A673 (cell line): ENCODE results near the gene SNX33. TPM values are rescaled to one million over a fixed set of nuclear protein-coding genes. Genes with fewer than 3 reads are reported as not detected.

Experiments used
- Bru-seq: library from RNA; stranded (reverse); fragments of 400-500 nt; gene quantifications from one replicate; lab custom pipeline; 2021; lab: Mats Ljungman, UMichigan
- BruChase-seq, 2 experiments: library from RNA; stranded (reverse); fragments of 400-500 nt; gene quantifications; one replicate each; lab custom pipeline; 2021; lab: Mats Ljungman, UMichigan
- BruUV-seq: library from RNA; stranded (reverse); fragments of 400-500 nt; replicated peaks from 2 replicates; lab custom pipeline; 2021; lab: Mats Ljungman, UMichigan
- CTCF ChIA-PET: fragments of 300-600 bp; sonication (Branson Sonifier 250); formaldehyde crosslinking; loops from one replicate; lab custom pipeline; 2022; ENCODE audit warnings: antibody characterized with exemption; lab: Charles Lee
- POLR2A ChIA-PET: fragments of 300-600 bp; sonication (Branson Sonifier 250); formaldehyde crosslinking; loops from one replicate; lab custom pipeline; 2022; ENCODE audit warnings: antibody characterized with exemption; ENCODE audit not compliant: low non-redundant PET; lab: Charles Lee
- DNase-seq: peaks from one replicate; pipeline ENCODE4 v3.0.0-alpha.2; 2015; ENCODE audit warnings: low spot score
- H3K27ac ChIP-seq: fragments of 200-600 bp; sonication (generic); 2 replicates; pipeline ENCODE4 v1.5.1; 2016; ENCODE audit warnings: mixed run types, low read depth, mild to moderate bottlenecking, mixed read lengths, antibody characterized with exemption, low read length; ENCODE audit not compliant: poor library complexity, severe bottlenecking
- H3K27me3 ChIP-seq: fragments of 200-600 bp; sonication (generic); replicated peaks from 2 replicates; pipeline ENCODE4 v1.6.1; 2017; ENCODE audit warnings: mixed run types, low read depth, mild to moderate bottlenecking, mixed read lengths, antibody characterized with exemption, low read length; ENCODE audit not compliant: insufficient read depth, poor library complexity
- H3K36me3 ChIP-seq: fragments of 200-600 bp; sonication (generic); 2 replicates; pipeline ENCODE4 v1.6.1; 2016; ENCODE audit warnings: mixed run types, mild to moderate bottlenecking, mixed read lengths, antibody characterized with exemption, low read length; ENCODE audit not compliant: insufficient read depth, poor library complexity, severe bottlenecking
- H3K4me1 ChIP-seq: fragments of 200-600 bp; sonication (generic); 2 replicates; pipeline ENCODE4 v1.6.1; 2017; ENCODE audit warnings: mixed run types, mild to moderate bottlenecking, mixed read lengths, antibody characterized with exemption, low read length; ENCODE audit not compliant: insufficient read depth, poor library complexity, severe bottlenecking
- H3K4me3 ChIP-seq: fragments of 200-600 bp; sonication (generic); 2 replicates; pipeline ENCODE4 v1.5.1; 2016; ENCODE audit warnings: low read depth, mixed run types, mild to moderate bottlenecking, mixed read lengths, low read length; ENCODE audit not compliant: poor library complexity, severe bottlenecking
- H3K9me3 ChIP-seq: fragments of 200-600 bp; sonication (generic); 2 replicates; pipeline ENCODE4 v1.6.1; 2016; ENCODE audit warnings: mixed run types, low read depth, mild to moderate bottlenecking, mixed read lengths, antibody characterized with exemption, low read length; ENCODE audit not compliant: poor library complexity, severe bottlenecking
- CTCF ChIP-seq: fragments of 300-800, 200-600 bp; sonication (generic); conservative IDR thresholded peaks from 2 replicates; pipeline ENCODE4 v1.5.1; 2017; ENCODE audit warnings: low read depth, mild to moderate bottlenecking, antibody characterized with exemption, low read length, moderate library complexity, mixed read lengths
- EZH2 ChIP-seq: fragments of 200-600 bp; sonication (generic); IDR thresholded peaks from 2 replicates; pipeline ENCODE4 v1.6.1; 2017; ENCODE audit warnings: borderline replicate concordance, low read depth, mild to moderate bottlenecking, mixed read lengths, antibody characterized with exemption, low read length; ENCODE audit not compliant: poor library complexity, severe bottlenecking
- intact Hi-C: fragments of 100-400 bp; cut with micrococcal nuclease; formaldehyde crosslinking; loops from one replicate; pipeline ENCODE4 v1.10.0; 2022; ENCODE audit not compliant: unreplicated experiment
- long read RNA-seq: library from polyadenylated mRNA; stranded (forward); transcript quantifications from one replicate; pipeline ENCODE4 v2.0.0, GENCODE V29; 2022
- total RNA-seq: library from RNA; stranded (reverse); gene quantifications from 2 replicates; pipeline ENCODE4 v1.2.3, GENCODE V29; 2021

SNX33 gene
- total RNA-seq (3.4 and 5.6 TPM in 2 replicates), Bru-seq, nascent RNA (percentile 41 among the genes with signal in this experiment), BruChase-seq, experiment 1, labeled RNA remaining after a 2-hour chase (percentile 55 among the genes with signal in this experiment), BruChase-seq, experiment 2, labeled RNA remaining after a 6-hour chase (percentile 48 among the genes with signal in this experiment)
- long read RNA-seq, full-length matches to known transcripts: 6 of 11 reads
- long read RNA-seq, partial matches to known transcripts: 3 of 11 reads
- long read RNA-seq, other reads (novel, unspliced or antisense): 2 of 11 reads

- BruUV-seq: no TSS peak
- DNase-seq: peak; percentile 77
- ChIA-PET CTCF (interaction anchor here (0.5 to 2.4 kb wide), 4 partner anchors 9 to 280 kb away, joined by 4 to 10 read pairs (median 7); partner anchors contain the start of gene MAN2C1), POLR2A (interaction anchor here (0.5 to 0.7 kb wide), 2 partner anchors 205 to 664 kb away, joined by 4 to 7 read pairs; partner anchors contain the start of gene ETFA)
- no peaks in the 10 kb centered on the region for H3K27me3 ChIP-seq
- peaks cover 6% of the 10 kb centered on the region for H3K4me1 ChIP-seq
- H3K36me3 ChIP-seq: no peaks in the 10 kb centered on the region
- TF ChIP-seq CTCF (peak; percentile 66), EZH2 (no peak)
- peak within 1 kb of the TSS; percentile 76 for H3K27ac ChIP-seq
- no peaks in the 10 kb centered on the region for H3K9me3 ChIP-seq
- peak within 1 kb of the TSS; percentile 96 for H3K4me3 ChIP-seq
- intact Hi-C loops: loop anchor here (5.0 kb wide), 1 partner anchor 140 kb away; no protein-coding TSS in a partner anchor
Observed at GRCh38 chr15:75647370-75648155, at the start of gene SNX33. Gene SNX33, plus strand, starts transcription at chr15:75647912. Its CDS starts 1,191 bp downstream, at chr15:75649103.

- Histone ChIP-seq H3K4me3 (no peak overlapping the region), H3K36me3 (peaks cover 34% of the 10 kb centered on the region), H3K27me3 (no peaks in the 10 kb centered on the region), H3K27ac (peak overlapping the region; percentile 85), H3K9me3 (no peaks in the 10 kb centered on the region), H3K4me1 (peaks cover 33% of the 10 kb centered on the region)
- no peak for DNase-seq
- ChIA-PET POLR2A (no interaction called here), CTCF (interaction anchor here (0.7 kb wide), 1 partner anchor 21 kb away, joined by 3 read pairs; no protein-coding TSS in a partner anchor)
- TF ChIP-seq EZH2 (no peak), CTCF (no peak)
- no TSS peak for BruUV-seq
- intact Hi-C loops: loop anchor here (5.0 kb wide), 1 partner anchor 146 kb away; the partner anchor contains the start of gene SIN3A
Observed at GRCh38 chr15:75598361-75598760, 49.4 kb upstream of the SNX33 start.

GRCh38 chr15:75599401-75599800, 48.3 kb upstream of the SNX33 start:
- Histone ChIP-seq H3K36me3 (peaks cover 34% of the 10 kb centered on the region), H3K27ac (peak overlapping the region; percentile 85), H3K9me3 (no peaks in the 10 kb centered on the region), H3K4me1 (peaks cover 33% of the 10 kb centered on the region), H3K4me3 (no peak overlapping the region), H3K27me3 (no peaks in the 10 kb centered on the region)
- ChIA-PET CTCF (no interaction called here), POLR2A (no interaction called here)
- peak; percentile 90 for DNase-seq
- no TSS peak for BruUV-seq
- intact Hi-C loops: loop anchor here (5.0 kb wide), 1 partner anchor 147 kb away; the partner anchor contains the start of gene SIN3A
- no peak for TF ChIP-seq EZH2
